ENCODE measurements around the gene NPC1. TPM values are rescaled to one million over a fixed set of nuclear protein-coding genes. Genes with fewer than 3 reads are reported as not detected.
"Not testable (repeated sequence)": the region's sequence is repeated elsewhere in the genome, so short reads cannot be mapped to it uniquely, and the experiment has no call there.

Gene NPC1
- polyA plus RNA-seq, 6 donors from 2014 or later: 8.5 to 17.9 (median 10.8) TPM

GRCh38 chr18:23619388-23619881 is 33.1 kb upstream of the NPC1 start:
- no peaks in the 10 kb centered on the region for H3K9me3 Mint-ChIP-seq
- peaks cover 8 to 14% (median 8%) of the 10 kb centered on the region in 3 donors for H3K4me1 Mint-ChIP-seq
- ATAC-seq (ENCODE audit: low read depth in 2 of 2): peak; percentile 52 to 55
- H3K4me3 Mint-ChIP-seq: peak overlapping the region; percentile 1 to 77 (median 72)
- peak overlapping the region in 1 of 6 donors; percentile 66 for H3K27ac Mint-ChIP-seq
- no peaks in the 10 kb centered on the region for H3K36me3 Mint-ChIP-seq
- H3K27me3 Mint-ChIP-seq: peaks cover 42 to 52% (median 49%) of the 10 kb centered on the region in 3 donors
- no peak for DNase-seq

DNA sequence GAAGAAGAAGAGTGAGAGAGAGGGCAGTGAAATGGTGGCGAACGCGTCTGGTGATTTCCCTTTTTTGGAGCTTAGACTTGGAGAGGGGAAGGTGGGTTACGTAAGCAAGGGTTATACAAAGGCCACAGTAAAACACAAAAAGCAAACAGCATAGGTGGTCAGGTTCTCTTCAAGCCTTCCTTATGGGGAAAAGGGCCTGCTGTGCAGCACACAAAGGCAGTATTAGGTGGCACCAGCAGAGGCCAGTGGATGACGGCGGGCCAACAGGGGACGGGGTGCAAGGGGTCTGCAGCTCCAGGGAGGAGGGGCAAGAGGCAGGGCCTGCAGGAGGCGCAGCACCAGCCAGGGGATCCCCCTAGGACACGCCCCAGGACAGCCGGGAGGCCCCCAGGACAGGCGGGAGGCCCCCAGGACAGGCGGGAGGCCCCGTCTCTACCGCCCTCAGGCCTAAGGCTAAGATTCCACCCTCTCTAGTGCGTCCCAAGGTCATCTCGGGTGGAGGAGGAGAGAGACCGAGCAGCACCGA is 32.6 kb upstream of the NPC1 start:
- peak overlapping the region; percentile 1 to 80 (median 70) for H3K4me3 Mint-ChIP-seq
- no peak for DNase-seq
- peak; percentile 27 to 31 for ATAC-seq (ENCODE audit: low read depth in 2 of 2)
- H3K9me3 Mint-ChIP-seq: no peaks in the 10 kb centered on the region
- peaks cover 8 to 14% (median 8%) of the 10 kb centered on the region in 3 donors for H3K4me1 Mint-ChIP-seq
- peak overlapping the region in 2 of 6 donors; percentile 52 to 81 for H3K27ac Mint-ChIP-seq
- H3K27me3 Mint-ChIP-seq: peaks cover 42 to 52% (median 49%) of the 10 kb centered on the region in 3 donors
- H3K36me3 Mint-ChIP-seq: no peaks in the 10 kb centered on the region

DNA sequence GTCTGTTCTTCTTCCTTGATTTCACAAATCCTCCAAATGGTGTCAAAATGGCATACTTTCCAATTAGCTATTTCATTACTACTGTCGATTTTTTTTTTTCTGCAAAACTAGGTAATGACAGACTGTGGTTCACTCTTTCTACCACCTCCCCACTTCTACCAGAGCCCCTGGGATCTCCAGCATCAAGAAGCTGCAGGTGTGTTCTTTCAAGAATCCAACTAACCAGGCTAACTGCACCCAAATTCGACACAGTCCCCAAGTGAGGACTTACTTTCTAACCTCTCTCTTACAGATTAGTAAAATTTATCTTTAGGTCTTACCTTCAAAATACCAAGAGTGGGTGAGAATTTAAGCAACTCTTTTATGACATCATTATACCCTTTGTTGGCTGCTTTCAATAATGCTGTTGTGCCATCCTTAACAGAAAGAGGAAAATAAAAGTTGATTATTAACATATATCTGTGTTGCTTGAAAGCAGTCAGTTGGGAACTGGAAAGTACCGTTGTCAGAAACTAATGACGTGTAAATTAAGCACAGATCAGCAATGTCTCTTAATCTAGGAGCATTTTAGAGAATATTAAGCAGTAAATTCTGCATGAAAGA is 31.2 kb upstream of the NPC1 start:
- ATAC-seq (ENCODE audit: low read depth in 2 of 2) (peak in 1 of 2 donors; percentile 17), DNase-seq (no peak)
- H3K9me3 Mint-ChIP-seq: no peaks in the 10 kb centered on the region
- H3K4me3 Mint-ChIP-seq: peak overlapping the region in 1 of 8 donors; percentile 15
- H3K4me1 Mint-ChIP-seq: peaks cover 8 to 14% (median 8%) of the 10 kb centered on the region in 3 donors
- H3K27ac Mint-ChIP-seq: peak overlapping the region in 1 of 6 donors; percentile 63
- H3K27me3 Mint-ChIP-seq: peaks cover 42 to 52% (median 49%) of the 10 kb centered on the region in 3 donors
- no peaks in the 10 kb centered on the region for H3K36me3 Mint-ChIP-seq

DNA sequence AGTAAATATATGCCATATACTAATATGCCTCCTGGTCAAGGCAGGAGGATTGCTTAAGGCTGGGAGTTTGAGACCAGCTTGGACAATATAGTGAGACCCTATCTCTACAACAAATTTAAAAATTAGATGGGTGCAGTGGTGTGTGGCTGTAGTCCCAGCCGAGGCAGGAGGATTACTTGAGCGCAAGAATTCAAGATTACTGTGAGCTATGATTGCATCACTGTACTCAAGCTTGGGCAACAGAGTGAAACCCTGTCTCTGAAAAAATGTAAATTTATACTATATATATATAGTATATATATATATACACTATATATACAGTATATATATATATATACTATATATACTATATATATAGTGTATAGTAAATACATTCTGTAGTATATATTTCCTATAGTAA is 30.0 kb upstream of the NPC1 start:
- Mint-ChIP-seq H3K9me3 (no peaks in the 10 kb centered on the region), H3K4me3 (no peak overlapping the region), H3K27me3 (peaks cover 32 to 40% (median 38%) of the 10 kb centered on the region in 3 donors), H3K4me1 (peaks cover 8 to 9% (median 8%) of the 10 kb centered on the region in 3 donors), H3K36me3 (no peaks in the 10 kb centered on the region), H3K27ac (no peak overlapping the region)
- no peak for ATAC-seq (ENCODE audit: low read depth in 2 of 2)
- no peak for DNase-seq

- ATAC-seq (ENCODE audit: low read depth in 2 of 2) (no peak), DNase-seq (no peak)
- H3K4me3 Mint-ChIP-seq: no peak overlapping the region
- H3K27me3 Mint-ChIP-seq: peaks cover 19 to 26% (median 24%) of the 10 kb centered on the region in 3 donors
- peaks cover 8 to 9% (median 8%) of the 10 kb centered on the region in 3 donors for H3K4me1 Mint-ChIP-seq
- H3K36me3 Mint-ChIP-seq: no peaks in the 10 kb centered on the region
- no peak overlapping the region for H3K27ac Mint-ChIP-seq
- H3K9me3 Mint-ChIP-seq: no peaks in the 10 kb centered on the region
Observed at GRCh38 chr18:23614891-23615290, 28.6 kb upstream of the NPC1 start.

GRCh38 chr18:23614413-23614812 is 28.1 kb upstream of the NPC1 start:
- no peak overlapping the region for H3K27ac Mint-ChIP-seq
- peaks cover 5 to 9% (median 8%) of the 10 kb centered on the region in 3 donors for H3K4me1 Mint-ChIP-seq
- ATAC-seq (ENCODE audit: low read depth in 2 of 2): no peak
- H3K4me3 Mint-ChIP-seq: no peak overlapping the region
- H3K36me3 Mint-ChIP-seq: no peaks in the 10 kb centered on the region
- H3K27me3 Mint-ChIP-seq: peaks cover 16 to 22% (median 19%) of the 10 kb centered on the region in 3 donors
- no peak for DNase-seq
- H3K9me3 Mint-ChIP-seq: no peaks in the 10 kb centered on the region

DNA sequence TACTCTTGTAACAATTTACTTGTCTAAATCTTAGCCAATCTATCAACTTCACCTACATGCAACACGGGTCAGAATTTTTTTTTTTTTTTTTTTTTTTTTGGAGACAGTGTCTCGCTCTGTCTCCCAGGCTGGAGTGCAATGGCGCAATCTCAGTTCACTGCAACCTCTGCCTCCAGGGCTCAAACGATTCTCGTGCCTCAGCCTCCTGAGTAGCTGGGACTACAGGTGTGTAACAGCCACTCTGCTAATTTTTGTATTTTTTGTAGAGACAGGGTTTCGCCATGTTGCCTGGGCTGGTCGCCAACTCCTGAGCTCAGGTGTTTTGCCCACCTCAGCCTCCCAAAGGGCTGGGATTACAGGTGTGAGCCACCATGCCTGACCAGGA is 26.8 kb upstream of the NPC1 start:
- ATAC-seq (ENCODE audit: low read depth in 2 of 2): not testable (repeated sequence)

GRCh38 chr18:23612434-23613090 is 26.3 kb upstream of the NPC1 start:
- ATAC-seq (ENCODE audit: low read depth in 2 of 2) (no peak), DNase-seq (no peak)
- Mint-ChIP-seq H3K4me3 (no peak overlapping the region), H3K9me3 (no peaks in the 10 kb centered on the region), H3K4me1 (no peaks in the 10 kb centered on the region), H3K27ac (peak overlapping the region in 1 of 6 donors; percentile 44), H3K36me3 (no peaks in the 10 kb centered on the region), H3K27me3 (peaks cover 2 to 4% (median 3%) of the 10 kb centered on the region in 3 donors)

More for the DNA sequence above, 26.8 kb upstream of the NPC1 start:
- not testable (repeated sequence) for H3K9me3 Mint-ChIP-seq, DNase-seq, H3K27ac Mint-ChIP-seq, H3K4me3 Mint-ChIP-seq, H3K36me3 Mint-ChIP-seq, H3K4me1 Mint-ChIP-seq, H3K27me3 Mint-ChIP-seq

DNA sequence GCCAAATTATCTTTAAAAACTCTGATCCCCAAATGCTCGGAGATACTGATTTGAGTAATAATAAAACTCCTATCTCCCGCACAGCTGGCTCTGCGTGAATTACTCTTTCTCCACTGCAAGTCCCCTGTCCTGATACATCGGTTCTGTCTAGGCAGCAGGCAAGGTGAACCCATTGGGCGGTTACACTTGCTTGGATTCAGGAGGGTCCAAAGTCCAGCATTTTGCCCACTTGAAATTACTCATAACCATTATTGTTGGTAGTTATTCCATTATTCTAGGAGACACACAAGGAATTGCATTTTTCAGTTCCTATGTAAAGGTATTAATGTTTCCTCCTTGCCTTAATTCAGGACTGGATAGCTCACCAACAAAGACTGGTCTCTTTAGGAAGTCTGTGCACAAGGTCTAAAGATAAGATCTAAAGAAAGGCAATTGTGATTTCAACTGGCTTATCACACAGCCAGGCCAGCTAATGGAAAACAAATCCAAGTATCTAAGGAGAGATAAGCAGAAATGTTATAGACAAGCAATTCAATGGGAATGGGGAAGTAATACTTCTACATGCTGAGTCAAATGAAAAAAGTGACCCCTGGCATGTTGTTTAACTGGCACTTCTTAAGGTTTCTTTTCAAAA is 23.2 kb upstream of the NPC1 start:
- Mint-ChIP-seq H3K36me3 (no peaks in the 10 kb centered on the region), H3K9me3 (no peaks in the 10 kb centered on the region), H3K27ac (no peak overlapping the region), H3K4me1 (no peaks in the 10 kb centered on the region), H3K27me3 (no peaks in the 10 kb centered on the region), H3K4me3 (no peak overlapping the region)
- no peak for DNase-seq
- no peak for ATAC-seq (ENCODE audit: low read depth in 2 of 2)

DNA sequence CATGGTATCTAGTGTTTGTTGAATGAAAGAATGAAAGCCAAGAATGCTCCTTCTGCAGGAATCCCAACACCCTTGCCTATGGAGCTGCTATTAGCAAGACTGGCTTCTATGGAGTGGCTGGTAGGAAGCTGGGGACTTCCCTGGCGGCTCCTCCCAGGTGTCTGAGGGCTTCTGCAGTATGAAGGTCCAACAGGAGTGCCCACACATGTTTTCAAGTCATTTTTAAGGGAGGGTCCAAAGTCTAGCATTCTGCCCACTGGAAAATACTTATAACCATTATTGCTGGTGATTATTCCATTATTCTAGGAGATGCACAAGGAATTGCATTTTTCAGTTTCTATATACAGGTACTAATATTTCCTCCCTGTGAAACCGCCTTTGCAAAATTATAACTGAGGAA is 21.9 kb upstream of the NPC1 start:
- Mint-ChIP-seq H3K4me3 (no peak overlapping the region), H3K27me3 (peaks cover 0 to 6% (median 0%) of the 10 kb centered on the region in 3 donors), H3K9me3 (no peaks in the 10 kb centered on the region), H3K4me1 (no peaks in the 10 kb centered on the region), H3K36me3 (no peaks in the 10 kb centered on the region), H3K27ac (no peak overlapping the region)
- no peak for DNase-seq
- no peak for ATAC-seq (ENCODE audit: low read depth in 2 of 2)

- no peaks in the 10 kb centered on the region for H3K9me3 Mint-ChIP-seq
- H3K36me3 Mint-ChIP-seq: no peaks in the 10 kb centered on the region
- no peak overlapping the region for H3K4me3 Mint-ChIP-seq
- H3K27me3 Mint-ChIP-seq: peaks cover 0 to 6% (median 0%) of the 10 kb centered on the region in 3 donors
- no peak for DNase-seq
- no peak overlapping the region for H3K27ac Mint-ChIP-seq
- ATAC-seq (ENCODE audit: low read depth in 2 of 2): no peak
- H3K4me1 Mint-ChIP-seq: no peaks in the 10 kb centered on the region
Observed at GRCh38 chr18:23605941-23606340, 19.6 kb upstream of the NPC1 start.

- H3K36me3 Mint-ChIP-seq: no peaks in the 10 kb centered on the region
Observed at GRCh38 chr18:23599809-23600208, 13.5 kb upstream of the NPC1 start.

GRCh38 chr18:23596183-23596582 is 9.9 kb upstream of the NPC1 start:
- H3K27me3 Mint-ChIP-seq: peaks cover 0 to 4% (median 0%) of the 10 kb centered on the region in 3 donors
- peaks cover 8 to 15% (median 13%) of the 10 kb centered on the region in 3 donors for H3K4me1 Mint-ChIP-seq
- no peak for DNase-seq
- peak overlapping the region in 2 of 6 donors; percentile 81 to 89 for H3K27ac Mint-ChIP-seq
- H3K4me3 Mint-ChIP-seq: peak overlapping the region in 1 of 8 donors; percentile 3
- H3K9me3 Mint-ChIP-seq: no peaks in the 10 kb centered on the region
- peak; percentile 77 to 88 for ATAC-seq (ENCODE audit: low read depth in 2 of 2)
- no peaks in the 10 kb centered on the region for H3K36me3 Mint-ChIP-seq

More at GRCh38 chr18:23599809-23600208, 13.5 kb upstream of the NPC1 start:
- H3K27me3 Mint-ChIP-seq: peaks cover 0 to 6% (median 4%) of the 10 kb centered on the region in 3 donors
- ATAC-seq (ENCODE audit: low read depth in 2 of 2) (no peak), DNase-seq (no peak)
- no peaks in the 10 kb centered on the region for H3K9me3 Mint-ChIP-seq
- peaks cover 8 to 15% (median 13%) of the 10 kb centered on the region in 3 donors for H3K4me1 Mint-ChIP-seq
- no peak overlapping the region for H3K27ac Mint-ChIP-seq
- no peak overlapping the region for H3K4me3 Mint-ChIP-seq
